Activated CD8-positive, alpha-beta T cell treated with anti-CD3 and anti-CD28 coated beads for 36 hours (primary cell): ENCODE results near the gene ACTR6. TPM values are rescaled to one million over a fixed set of nuclear protein-coding genes. Genes with fewer than 3 reads are reported as not detected.

Source experiments
- ATAC-seq: fragments of 200-7000 bp; cut with Tn5 transposase; one replicate; pipeline ENCODE4 v1.10.0; 2021; ENCODE audit warnings: mild to moderate bottlenecking, moderate library complexity
- CTCF ChIA-PET: fragments of 350-600 bp; sonication (Branson Sonifier 250); formaldehyde crosslinking; loops from one replicate; lab custom pipeline; 2021; ENCODE audit warnings: antibody characterized with exemption; lab: Charles Lee
- POLR2A ChIA-PET: fragments of 350-600 bp; sonication (Branson Sonifier 250); formaldehyde crosslinking; loops from one replicate; lab custom pipeline; 2021; ENCODE audit warnings: antibody characterized with exemption; lab: Charles Lee
- DNase-seq: peaks from one replicate; pipeline ENCODE4 v3.0.0-alpha.2; 2020
- H3K27ac Mint-ChIP-seq: one replicate; pipeline ENCODE4 v1.8.0; 2021; ENCODE audit warnings: mild to moderate bottlenecking, mixed read lengths
- H3K27me3 Mint-ChIP-seq: one replicate; pipeline ENCODE4 v1.8.0; 2021; ENCODE audit warnings: mixed read lengths
- H3K36me3 Mint-ChIP-seq: one replicate; pipeline ENCODE4 v1.8.0; 2021; ENCODE audit warnings: low read depth, mixed read lengths
- H3K4me1 Mint-ChIP-seq: one replicate; pipeline ENCODE4 v1.8.0; 2021; ENCODE audit warnings: low read depth, mixed read lengths
- H3K4me3 Mint-ChIP-seq: one replicate; pipeline ENCODE4 v1.8.0; 2021; ENCODE audit warnings: mild to moderate bottlenecking, moderate library complexity, mixed read lengths
- H3K9me3 Mint-ChIP-seq: one replicate; pipeline ENCODE4 v1.8.0; 2021; ENCODE audit warnings: mixed read lengths
- CTCF ChIP-seq: fragments of 200-600 bp; IDR thresholded peaks from one replicate; pipeline ENCODE4 v1.8.0; 2022; ENCODE audit warnings: antibody characterized with exemption, mild to moderate bottlenecking
- intact Hi-C: fragments of 100-400 bp; cut with micrococcal nuclease; formaldehyde crosslinking; loops from one replicate; pipeline ENCODE4 v1.10.0; 2022
- total RNA-seq, 2 experiments: library from RNA; stranded (reverse); gene quantifications; one replicate each; pipeline ENCODE4 v1.2.3, GENCODE V29; 2021

The ACTR6 gene
- total RNA-seq, 2 experiments from 2014 or later = 26.3 to 30.9 TPM

- Mint-ChIP-seq H3K4me1 (peaks cover 2% of the 10 kb centered on the region), H3K36me3 (peaks cover 17% of the 10 kb centered on the region), H3K4me3 (no peak overlapping the region), H3K27me3 (no peaks in the 10 kb centered on the region), H3K9me3 (no peaks in the 10 kb centered on the region), H3K27ac (no peak overlapping the region)
- DNase-seq (no peak), ATAC-seq (no peak)
- no peak for TF ChIP-seq CTCF
- ChIA-PET CTCF (interaction anchor here (0.9 kb wide), 1 partner anchor 191 kb away, joined by 3 read pairs; no protein-coding TSS in a partner anchor), POLR2A (no interaction called here)
- intact Hi-C loops = no loop called here
Observed at GRCh38 chr12:100213016-100213891, 12.6 kb downstream of the ACTR6 start.

- peaks cover 2% of the 10 kb centered on the region for H3K4me1 Mint-ChIP-seq
- no peak for ATAC-seq
- no peak overlapping the region for H3K27ac Mint-ChIP-seq
- ChIA-PET CTCF (no interaction called here), POLR2A (no interaction called here)
- TF ChIP-seq CTCF = no peak
- intact Hi-C loops = no loop called here
- DNase-seq = no peak
- no peak overlapping the region for H3K4me3 Mint-ChIP-seq
- H3K36me3 Mint-ChIP-seq = peaks cover 13% of the 10 kb centered on the region
- H3K9me3 Mint-ChIP-seq = no peaks in the 10 kb centered on the region
- H3K27me3 Mint-ChIP-seq = no peaks in the 10 kb centered on the region
Observed at GRCh38 chr12:100214518-100214917, 13.9 kb downstream of the ACTR6 start.

GRCh38 chr12:100215209-100215608 is 14.6 kb downstream of the ACTR6 start:
- H3K27ac Mint-ChIP-seq = no peak overlapping the region
- ATAC-seq = no peak
- intact Hi-C loops = no loop called here
- ChIA-PET CTCF (no interaction called here), POLR2A (no interaction called here)
- no peak for TF ChIP-seq CTCF
- no peaks in the 10 kb centered on the region for H3K9me3 Mint-ChIP-seq
- peaks cover 10% of the 10 kb centered on the region for H3K36me3 Mint-ChIP-seq
- DNase-seq = no peak
- no peak overlapping the region for H3K4me3 Mint-ChIP-seq
- H3K27me3 Mint-ChIP-seq = no peaks in the 10 kb centered on the region
- H3K4me1 Mint-ChIP-seq = no peaks in the 10 kb centered on the region

GRCh38 chr12:100216337-100216736 is 15.7 kb downstream of the ACTR6 start:
- no peak for TF ChIP-seq CTCF
- Mint-ChIP-seq H3K27me3 (no peaks in the 10 kb centered on the region), H3K9me3 (no peaks in the 10 kb centered on the region), H3K4me3 (no peak overlapping the region), H3K27ac (no peak overlapping the region), H3K4me1 (no peaks in the 10 kb centered on the region), H3K36me3 (peaks cover 8% of the 10 kb centered on the region)
- CTCF ChIA-PET = no interaction called here
- DNase-seq (no peak), ATAC-seq (no peak)
- intact Hi-C loops = no loop called here
- POLR2A ChIA-PET = no interaction called here

- ChIA-PET CTCF (no interaction called here), POLR2A (no interaction called here)
- intact Hi-C loops = no loop called here
- H3K36me3 Mint-ChIP-seq = peaks cover 12% of the 10 kb centered on the region
- ATAC-seq = no peak
- no peaks in the 10 kb centered on the region for H3K27me3 Mint-ChIP-seq
- H3K4me3 Mint-ChIP-seq = no peak overlapping the region
- TF ChIP-seq CTCF = no peak
- no peaks in the 10 kb centered on the region for H3K4me1 Mint-ChIP-seq
- no peaks in the 10 kb centered on the region for H3K9me3 Mint-ChIP-seq
- no peak for DNase-seq
- no peak overlapping the region for H3K27ac Mint-ChIP-seq
Observed at GRCh38 chr12:100219328-100220109, 18.9 kb downstream of the ACTR6 start.
